ENCODE results near the gene PVR. TPM values are rescaled to one million over a fixed set of nuclear protein-coding genes. Genes with fewer than 3 reads are reported as not detected.
A peak's percentile ranks its signal among the peaks of the same experiment; 100 is the strongest.

Gene PVR
- total RNA-seq, result 1 to 10 TPM; 3.7 to 3.8 TPM
- 1 to 10 TPM in 1 of 3 donors, under 1 TPM in 2; 0.11 to 1.4 (median 0.37) TPM for polyA plus RNA-seq
- total RNA-seq, result 3.6 to 31.3 (median 12.1) reads per million in 6 experiments

- H3K4me1 Mint-ChIP-seq, result peaks cover 0 to 10% (median 5%) of the 10 kb centered on the region in 4 donors
- H3K9me3 Mint-ChIP-seq, result no peaks in the 10 kb centered on the region
- H3K27me3 Mint-ChIP-seq, result peaks cover 0 to 15% (median 3%) of the 10 kb centered on the region in 5 donors
- ATAC-seq (peak; percentile 76 to 89), DNase-seq (peak in 4 of 10 donors; percentile 11 to 32 (median 28))
- POLR2A ChIA-PET, result no interaction called here
- H3K27ac Mint-ChIP-seq, result peak within 1 kb of the TSS in 4 of 10 donors; percentile 35 to 76 (median 49)
- peak within 1 kb of the TSS; percentile 72 to 88 (median 78) for H3K4me3 Mint-ChIP-seq
- H3K36me3 Mint-ChIP-seq, result peaks cover 0 to 4% (median 0%) of the 10 kb centered on the region in 3 donors
These were observed at the start of gene PVR for GRCh38 chr19:44643605-44644401. Gene PVR, plus strand, starts transcription at chr19:44643910. Its CDS starts 187 bp downstream, at chr19:44644097.

- Mint-ChIP-seq H3K36me3 (peaks cover 0 to 13% (median 5%) of the 10 kb centered on the region in 3 donors), H3K9me3 (peaks cover 0 to 25% (median 15%) of the 10 kb centered on the region in 9 donors), H3K4me1 (peaks cover 0 to 2% (median 0%) of the 10 kb centered on the region in 4 donors), H3K27me3 (peaks cover 6 to 33% (median 17%) of the 10 kb centered on the region in 5 donors), H3K4me3 (no peak overlapping the region), H3K27ac (peak overlapping the region in 1 of 10 donors; percentile 5)
- POLR2A ChIA-PET, result no interaction called here
- ATAC-seq, result no peak
- no peak for DNase-seq
These were observed 47.1 kb upstream of the PVR start for GRCh38 chr19:44596428-44597130.

- H3K27me3 Mint-ChIP-seq, result peaks cover 6 to 33% (median 17%) of the 10 kb centered on the region in 5 donors
- no peak overlapping the region for H3K4me3 Mint-ChIP-seq
- no peak for DNase-seq
- H3K27ac Mint-ChIP-seq, result no peak overlapping the region
- no peak for ATAC-seq
- POLR2A ChIA-PET, result no interaction called here
- H3K36me3 Mint-ChIP-seq, result peaks cover 0 to 13% (median 5%) of the 10 kb centered on the region in 3 donors
- H3K9me3 Mint-ChIP-seq, result peaks cover 0 to 26% (median 15%) of the 10 kb centered on the region in 9 donors
- H3K4me1 Mint-ChIP-seq, result peaks cover 0 to 2% (median 0%) of the 10 kb centered on the region in 4 donors
These were observed 46.6 kb upstream of the PVR start for GRCh38 chr19:44597131-44597491.

- peaks cover 6 to 33% (median 13%) of the 10 kb centered on the region in 5 donors for H3K27me3 Mint-ChIP-seq
- DNase-seq, result no peak
- H3K4me1 Mint-ChIP-seq, result peaks cover 0 to 2% (median 0%) of the 10 kb centered on the region in 4 donors
- H3K4me3 Mint-ChIP-seq, result no peak overlapping the region
- POLR2A ChIA-PET, result no interaction called here
- H3K9me3 Mint-ChIP-seq, result peaks cover 0 to 30% (median 19%) of the 10 kb centered on the region in 9 donors
- H3K27ac Mint-ChIP-seq, result no peak overlapping the region
- peaks cover 0 to 13% (median 5%) of the 10 kb centered on the region in 3 donors for H3K36me3 Mint-ChIP-seq
- ATAC-seq, result no peak
These were observed 45.4 kb upstream of the PVR start for GRCh38 chr19:44598355-44598754.

GRCh38 chr19:44598880-44599279 is 44.8 kb upstream of the PVR start:
- Mint-ChIP-seq H3K9me3 (peaks cover 0 to 30% (median 19%) of the 10 kb centered on the region in 9 donors), H3K27me3 (peaks cover 6 to 33% (median 14%) of the 10 kb centered on the region in 5 donors), H3K4me3 (no peak overlapping the region), H3K4me1 (peaks cover 0 to 2% (median 0%) of the 10 kb centered on the region in 4 donors), H3K27ac (no peak overlapping the region), H3K36me3 (peaks cover 0 to 13% (median 5%) of the 10 kb centered on the region in 3 donors)
- ATAC-seq, result no peak
- DNase-seq, result no peak
- POLR2A ChIA-PET, result no interaction called here

- DNase-seq, result no peak
- Mint-ChIP-seq H3K27ac (no peak overlapping the region), H3K4me3 (no peak overlapping the region), H3K4me1 (peaks cover 0 to 2% (median 0%) of the 10 kb centered on the region in 4 donors), H3K9me3 (peaks cover 0 to 30% (median 18%) of the 10 kb centered on the region in 9 donors), H3K27me3 (peaks cover 2 to 24% (median 12%) of the 10 kb centered on the region in 5 donors), H3K36me3 (peaks cover 0 to 12% (median 5%) of the 10 kb centered on the region in 3 donors)
- POLR2A ChIA-PET, result no interaction called here
- no peak for ATAC-seq
These were observed 43.2 kb upstream of the PVR start for GRCh38 chr19:44600466-44600865.

GRCh38 chr19:44602081-44602480 is 41.6 kb upstream of the PVR start:
- peaks cover 0 to 9% (median 5%) of the 10 kb centered on the region in 3 donors for H3K36me3 Mint-ChIP-seq
- DNase-seq (no peak), ATAC-seq (no peak)
- H3K27me3 Mint-ChIP-seq, result peaks cover 0 to 15% (median 4%) of the 10 kb centered on the region in 5 donors
- H3K4me1 Mint-ChIP-seq, result peaks cover 2 to 11% (median 6%) of the 10 kb centered on the region in 4 donors
- H3K9me3 Mint-ChIP-seq, result peaks cover 0 to 22% (median 15%) of the 10 kb centered on the region in 9 donors
- no peak overlapping the region for H3K4me3 Mint-ChIP-seq
- H3K27ac Mint-ChIP-seq, result peak overlapping the region in 1 of 10 donors; percentile 16
- POLR2A ChIA-PET, result no interaction called here

- no peak for DNase-seq
- ATAC-seq, result no peak
- POLR2A ChIA-PET, result no interaction called here
- H3K27ac Mint-ChIP-seq, result peak overlapping the region in 1 of 10 donors; percentile 36
- peaks cover 5 to 19% (median 17%) of the 10 kb centered on the region in 4 donors for H3K4me1 Mint-ChIP-seq
- H3K27me3 Mint-ChIP-seq, result peaks cover 0 to 7% (median 2%) of the 10 kb centered on the region in 5 donors
- H3K9me3 Mint-ChIP-seq, result peaks cover 0 to 14% (median 11%) of the 10 kb centered on the region in 9 donors
- no peak overlapping the region for H3K4me3 Mint-ChIP-seq
- peaks cover 0 to under 1% (median under 1%) of the 10 kb centered on the region in 3 donors for H3K36me3 Mint-ChIP-seq
These were observed 40.3 kb upstream of the PVR start for GRCh38 chr19:44603201-44603945.

- DNase-seq (no peak), ATAC-seq (no peak)
- no peaks in the 10 kb centered on the region for H3K36me3 Mint-ChIP-seq
- H3K27me3 Mint-ChIP-seq, result peaks cover 0 to 7% (median 0%) of the 10 kb centered on the region in 5 donors
- H3K27ac Mint-ChIP-seq, result no peak overlapping the region
- POLR2A ChIA-PET, result no interaction called here
- H3K4me1 Mint-ChIP-seq, result peaks cover 5 to 19% (median 17%) of the 10 kb centered on the region in 4 donors
- no peak overlapping the region for H3K4me3 Mint-ChIP-seq
- H3K9me3 Mint-ChIP-seq, result peaks cover 0 to 8% (median 5%) of the 10 kb centered on the region in 9 donors
These were observed 39.5 kb upstream of the PVR start for GRCh38 chr19:44604241-44604640.

GRCh38 chr19:44605547-44605946 is 38.2 kb upstream of the PVR start:
- no peaks in the 10 kb centered on the region for H3K36me3 Mint-ChIP-seq
- peaks cover 0 to 7% (median 0%) of the 10 kb centered on the region in 5 donors for H3K27me3 Mint-ChIP-seq
- DNase-seq (no peak), ATAC-seq (no peak)
- peaks cover 5 to 20% (median 18%) of the 10 kb centered on the region in 4 donors for H3K4me1 Mint-ChIP-seq
- peaks cover 0 to 5% (median 0%) of the 10 kb centered on the region in 9 donors for H3K9me3 Mint-ChIP-seq
- POLR2A ChIA-PET, result no interaction called here
- peak overlapping the region in 2 of 10 donors; percentile 69 to 74 for H3K27ac Mint-ChIP-seq
- H3K4me3 Mint-ChIP-seq, result no peak overlapping the region

- H3K36me3 Mint-ChIP-seq, result no peaks in the 10 kb centered on the region
- peak overlapping the region in 7 of 10 donors; percentile 10 to 89 (median 77) for H3K27ac Mint-ChIP-seq
- H3K27me3 Mint-ChIP-seq, result peaks cover 0 to 7% (median 0%) of the 10 kb centered on the region in 5 donors
- POLR2A ChIA-PET, result interaction anchor here (0.7 to 1.0 kb wide), 2 partner anchors 48 to 938 kb away, joined by 3 to 5 read pairs; no protein-coding TSS in a partner anchor
- peak; percentile 37 to 62 for ATAC-seq
- peaks cover 0 to 5% (median 0%) of the 10 kb centered on the region in 9 donors for H3K9me3 Mint-ChIP-seq
- DNase-seq, result peak in 3 of 10 donors; percentile 1 to 21 (median 14)
- H3K4me1 Mint-ChIP-seq, result peaks cover 5 to 20% (median 18%) of the 10 kb centered on the region in 4 donors
- H3K4me3 Mint-ChIP-seq, result peak overlapping the region in 9 of 10 donors; percentile 8 to 77 (median 61)
These were observed 36.7 kb upstream of the PVR start for GRCh38 chr19:44607049-44607448.

GRCh38 chr19:44607917-44608316 is 35.8 kb upstream of the PVR start:
- H3K36me3 Mint-ChIP-seq, result no peaks in the 10 kb centered on the region
- H3K4me1 Mint-ChIP-seq, result peaks cover 5 to 20% (median 18%) of the 10 kb centered on the region in 4 donors
- DNase-seq (no peak), ATAC-seq (no peak)
- POLR2A ChIA-PET, result no interaction called here
- H3K4me3 Mint-ChIP-seq, result peak overlapping the region in 6 of 10 donors; percentile 7 to 67 (median 56)
- peaks cover 0 to 1% (median 0%) of the 10 kb centered on the region in 9 donors for H3K9me3 Mint-ChIP-seq
- H3K27ac Mint-ChIP-seq, result peak overlapping the region in 3 of 10 donors; percentile 38 to 74 (median 48)
- H3K27me3 Mint-ChIP-seq, result peaks cover 0 to 7% (median 0%) of the 10 kb centered on the region in 5 donors

All from naive thymus-derived CD8-positive, alpha-beta T cell (primary cell).